Endothelial cell of umbilical vein (primary cell): ENCODE results near the gene SLC5A3. TPM values are rescaled to one million over a fixed set of nuclear protein-coding genes. Genes with fewer than 3 reads are reported as not detected.

Experiments
- BruUV-seq: library from RNA; stranded (reverse); fragments of 400-500 nt; replicated peaks from 2 replicates; lab custom pipeline; 2021; lab: Mats Ljungman, UMichigan
- CTCF ChIA-PET: fragments of 300-600, 350-600 bp; sonication (Branson Sonifier 250); formaldehyde crosslinking; loops from one replicate; lab custom pipeline; 2021; ENCODE audit warnings: antibody characterized with exemption, inconsistent platforms; lab: Charles Lee
- POLR2A ChIA-PET: fragments of 300-600, 350-600 bp; sonication (Branson Sonifier 250); formaldehyde crosslinking; loops from one replicate; lab custom pipeline; 2021; ENCODE audit warnings: antibody characterized with exemption, inconsistent platforms; lab: Charles Lee
- DNase-seq: peaks from one replicate; pipeline ENCODE4 v3.0.0-alpha.2; 2011; ENCODE audit warnings: low read depth, low spot score
- FAIRE-seq: peaks from 2 replicates; lab custom pipeline; 2011; peaks lifted over from hg19 to GRCh38; lab: Jason Lieb, UNC
- H2AFZ ChIP-seq: 2 replicates; pipeline ENCODE4 v1.6.0; 2012; ENCODE audit warnings: low read depth, low read length, control low read depth, inconsistent platforms
- H3K27ac ChIP-seq: 2 replicates; pipeline ENCODE4 v1.5.1; 2011; ENCODE audit warnings: low read depth, mild to moderate bottlenecking, control low read depth, low read length, moderate library complexity; ENCODE audit not compliant: insufficient read depth
- H3K27me3 ChIP-seq, 2 experiments: 2 replicates each; pipeline versions ENCODE4 v1.6.0 to v1.6.1; 2011; ENCODE audit warnings: low read length in 2 of 2, mixed read lengths in 1 of 2; ENCODE audit not compliant: control insufficient read depth in 2 of 2, insufficient read depth in 2 of 2
- H3K36me3 ChIP-seq, 2 experiments: 2 replicates in 1 of 2; 3 replicates in 1 of 2; pipeline ENCODE4 v1.5.1; 2011; ENCODE audit warnings: low read length in 2 of 2, mild to moderate bottlenecking in 1 of 2, moderate library complexity in 1 of 2; ENCODE audit not compliant: control insufficient read depth in 2 of 2, insufficient read depth in 2 of 2; ENCODE audit errors: extremely low read depth in 1 of 2
- H3K4me1 ChIP-seq: 3 replicates; pipeline ENCODE4 v1.5.1; 2011; ENCODE audit warnings: mild to moderate bottlenecking, low read length; ENCODE audit not compliant: control insufficient read depth, insufficient read depth; ENCODE audit errors: extremely low read depth
- H3K4me2 ChIP-seq: 2 replicates; pipeline ENCODE4 v1.6.1; 2011; ENCODE audit warnings: low read length, control low read depth, mixed read lengths; ENCODE audit not compliant: insufficient read depth
- H3K4me3 ChIP-seq, 3 experiments: fragments of 200-600 bp in 1 of 3; sonication (generic), shearing (Covaris generic) in 1 of 3; replicated peaks in 1 of 3; 2 replicates each; pipeline ENCODE4 v1.5.1; 2011 to 2016; ENCODE audit warnings: control low read depth in 3 of 3, low read length in 3 of 3, mild to moderate bottlenecking in 2 of 3, inconsistent platforms in 1 of 3, low read depth in 1 of 3, moderate library complexity in 1 of 3; ENCODE audit not compliant: insufficient read depth in 1 of 3
- H3K79me2 ChIP-seq: 2 replicates; pipeline ENCODE4 v1.6.0; 2012; ENCODE audit warnings: low read length, inconsistent platforms; ENCODE audit not compliant: control insufficient read depth, insufficient read depth
- H3K9ac ChIP-seq: replicated peaks from 2 replicates; pipeline ENCODE3; 2011; ENCODE audit warnings: low read length, control low read depth; ENCODE audit not compliant: insufficient read depth; ENCODE audit errors: extremely low read depth
- H3K9me1 ChIP-seq: replicated peaks from 3 replicates; pipeline ENCODE4 v1.6.0; 2011; ENCODE audit warnings: mild to moderate bottlenecking, low read length; ENCODE audit not compliant: control insufficient read depth, insufficient read depth; ENCODE audit errors: extremely low read depth
- H3K9me3 ChIP-seq: replicated peaks from 2 replicates; pipeline ENCODE4 v1.5.1; 2012; ENCODE audit warnings: low read length, inconsistent platforms; ENCODE audit not compliant: control insufficient read depth, insufficient read depth
- H4K20me1 ChIP-seq: replicated peaks from 2 replicates; pipeline ENCODE3; 2011; ENCODE audit warnings: mild to moderate bottlenecking, low read length; ENCODE audit not compliant: control insufficient read depth, insufficient read depth; ENCODE audit errors: extremely low read depth
- CTCF ChIP-seq, 2 donors: IDR thresholded peaks; 1 replicate in 1 of 2; 2 replicates in 1 of 2; pipeline ENCODE4 v1.5.1; 2011; ENCODE audit warnings: low read length in 2 of 2, mild to moderate bottlenecking in 2 of 2, moderate library complexity in 2 of 2, control low read depth in 1 of 2, inconsistent platforms in 1 of 2, low read depth in 1 of 2; ENCODE audit not compliant: insufficient read depth in 1 of 2; ENCODE audit errors: extremely low read depth in 1 of 2
- EZH2 ChIP-seq: IDR thresholded peaks from 2 replicates; pipeline ENCODE4 v1.6.1; 2012; ENCODE audit warnings: borderline replicate concordance, low read depth, mild to moderate bottlenecking, moderate library complexity, low read length, inconsistent platforms; ENCODE audit not compliant: severe bottlenecking
- FOS ChIP-seq: IDR thresholded peaks from 2 replicates; pipeline ENCODE4 v1.6.1; 2011; ENCODE audit warnings: mild to moderate bottlenecking, low read length, moderate library complexity, borderline replicate concordance; ENCODE audit not compliant: insufficient read depth
- GATA2 ChIP-seq: IDR thresholded peaks from 2 replicates; pipeline ENCODE4 v1.7.0; 2011; ENCODE audit warnings: low read depth, mild to moderate bottlenecking, moderate library complexity, mixed read lengths, low read length; ENCODE audit not compliant: insufficient read length, insufficient read depth
- JUN ChIP-seq: IDR thresholded peaks from 2 replicates; pipeline ENCODE4 v1.6.1; 2011; ENCODE audit warnings: borderline replicate concordance, low read depth; ENCODE audit not compliant: insufficient read length, insufficient read depth
- MAX ChIP-seq: IDR thresholded peaks from 2 replicates; pipeline ENCODE4 v1.6.1; 2011; ENCODE audit not compliant: insufficient read depth, insufficient read length
- MYC ChIP-seq: IDR thresholded peaks from one replicate; pipeline ENCODE4 v1.6.1; 2011; ENCODE audit warnings: mild to moderate bottlenecking, low read depth, low read length
- POLR2A ChIP-seq: IDR thresholded peaks from 2 replicates; pipeline ENCODE4 v1.6.1; 2012; ENCODE audit warnings: low read depth, mild to moderate bottlenecking, control low read depth, low read length
- POLR2AphosphoS5 ChIP-seq: IDR thresholded peaks from 2 replicates; pipeline ENCODE4 v1.6.1; 2012; ENCODE audit warnings: low read depth, mild to moderate bottlenecking, control low read depth, low read length, moderate library complexity; ENCODE audit not compliant: insufficient read depth
- dilution Hi-C: fragments of 300-500 bp; cut with MboI; formaldehyde crosslinking; loops from one replicate; pipeline ENCODE4 v1.15.0; 2019; ENCODE audit warnings: low sequenced_read_pairs; ENCODE audit not compliant: extremely low pct_ligation_motif_present
- intact Hi-C: fragments of 100-400 bp; cut with micrococcal nuclease; formaldehyde crosslinking; loops from one replicate; pipeline ENCODE4 v1.10.0; 2022
- polyA plus RNA-seq, 4 experiments: library from polyadenylated mRNA; depleted of rRNA in 3 of 4; stranded (reverse) in 3 of 4; unstranded in 1 of 4; fragments of >200 nt; gene quantifications; 2 replicates each; pipeline versions ENCODE4 v1.2.1 to v1.2.3, GENCODE V29; 2011 to 2012; ENCODE audit warnings: missing spikeins in 1 of 4
- total RNA-seq: library from RNA; stranded (reverse); gene quantifications from 2 replicates; pipeline ENCODE4 v1.2.3, GENCODE V29; 2021

Gene SLC5A3
- total and polyA plus RNA-seq, 2 donors (not counting 3 experiments of a cell fraction or from before 2014, with no cell fraction given) = 1.6 to 8.0 TPM

- Histone ChIP-seq H3K9me3 (no peaks in the 10 kb centered on the region), H3K27me3 (no peaks in the 10 kb centered on the region), H3K9ac (no peak overlapping the region), H3K4me3 (no peak overlapping the region), H3K36me3 (no peaks in the 10 kb centered on the region), H3K9me1 (peaks cover 2% of the 10 kb centered on the region), H2AFZ (no peak overlapping the region), H3K79me2 (peaks cover 38% of the 10 kb centered on the region), H3K4me1 (peaks cover 16% of the 10 kb centered on the region), H3K4me2 (no peak overlapping the region), H4K20me1 (peaks cover 4% of the 10 kb centered on the region), H3K27ac (no peak overlapping the region)
- TF ChIP-seq GATA2 = no peak
- TF ChIP-seq FOS = no peak
- dilution Hi-C loops = no loop called here
- intact Hi-C loops = no loop called here
- DNase-seq (no peak), FAIRE-seq (no peak)
- POLR2A ChIA-PET = no interaction called here
- CTCF ChIA-PET = no interaction called here
- no TSS peak for BruUV-seq
Measured at GRCh38 chr21:34088752-34089151, 15.4 kb downstream of the SLC5A3 start.

GRCh38 chr21:34091032-34091431 is 17.7 kb downstream of the SLC5A3 start:
- TF ChIP-seq CTCF (IDR thresholded peaks at IDR 0.05; ENCODE audit: extremely low read depth in 1 of 2, insufficient read depth in 1 of 2, low read depth in 1 of 2, low read length in 2 of 2) (no peak), MYC (no peak), MAX (no peak), POLR2A (no peak), GATA2 (no peak), EZH2 (no peak), FOS (no peak), POLR2AphosphoS5 (no peak), JUN (no peak)
- POLR2A ChIA-PET = interaction anchor here (1.4 kb wide), 1 partner anchor 9 kb away, joined by 3 read pairs; no protein-coding TSS in a partner anchor
- no TSS peak for BruUV-seq

More at GRCh38 chr21:34091032-34091431, 17.7 kb downstream of the SLC5A3 start:
- DNase-seq = no peak
- Histone ChIP-seq H3K36me3 (peaks cover 0 to 2% of the 10 kb centered on the region in 2 experiments), H3K9me1 (peaks cover 2% of the 10 kb centered on the region), H3K27ac (no peak overlapping the region), H4K20me1 (peaks cover 8% of the 10 kb centered on the region), H3K27me3 (no peaks in the 10 kb centered on the region), H3K4me1 (peaks cover 16% of the 10 kb centered on the region), H3K4me3 (no peak overlapping the region), H3K9me3 (no peaks in the 10 kb centered on the region), H2AFZ (no peak overlapping the region), H3K79me2 (peaks cover 28% of the 10 kb centered on the region), H3K9ac (no peak overlapping the region), H3K4me2 (no peak overlapping the region)
- dilution Hi-C loops (no loop called here), intact Hi-C loops (loop anchor here (5.0 kb wide), 2 partner anchors 111 to 169 kb away; no protein-coding TSS in a partner anchor)
- CTCF ChIA-PET = interaction anchor here (1.2 to 3.8 kb wide), 12 partner anchors 10 to 257 kb away, joined by 3 to 30 read pairs (median 10); partner anchors contain the start of genes MRPS6 and SLC5A3
- FAIRE-seq = no peak
